GM12875 (cell line): ENCODE data around the gene DENND5A.

Experiments
- H3K4me3 ChIP-seq: one replicate; pipeline ENCODE4 v1.5.1; 2011; ENCODE audit warnings: low read depth, low read length, control low read depth
- CTCF ChIP-seq: IDR thresholded peaks from 2 replicates; pipeline ENCODE4 v1.5.1; 2011; ENCODE audit warnings: low read depth, mild to moderate bottlenecking, control low read depth, inconsistent platforms, low read length, moderate library complexity, borderline replicate concordance; ENCODE audit not compliant: insufficient read depth

Gene DENND5A

GRCh38 chr11:9180784-9181183, 84.4 kb downstream of the DENND5A start:
- TF ChIP-seq CTCF: no peak
- no peak overlapping the region for H3K4me3 ChIP-seq

GRCh38 chr11:9179141-9179540, 86.0 kb downstream of the DENND5A start:
- no peak overlapping the region for H3K4me3 ChIP-seq
- no peak for TF ChIP-seq CTCF

DNA sequence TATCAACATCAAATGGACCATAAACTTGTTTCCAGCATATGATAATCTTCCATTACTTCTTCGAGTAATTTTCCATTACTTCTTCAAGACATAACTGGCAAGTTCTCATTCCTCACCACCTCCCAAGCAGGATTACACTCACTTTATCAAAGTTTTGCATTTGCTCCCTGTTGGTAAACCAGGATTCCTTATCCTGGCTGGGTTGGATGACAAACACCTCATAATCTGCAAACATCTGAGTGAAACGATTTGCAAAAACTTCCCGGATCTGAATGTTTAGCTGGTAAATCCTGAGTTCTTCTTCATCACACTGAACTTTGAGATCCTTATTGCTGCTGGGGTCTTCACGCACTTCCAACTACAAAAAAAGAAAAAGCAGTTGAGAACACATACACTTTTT, 86.4 kb downstream of the DENND5A start:
- no peak overlapping the region for H3K4me3 ChIP-seq
- no peak for TF ChIP-seq CTCF

GRCh38 chr11:9177438-9178091, 87.6 kb downstream of the DENND5A start:
- H3K4me3 ChIP-seq: no peak overlapping the region
- TF ChIP-seq CTCF: no peak

GRCh38 chr11:9176550-9176949, 88.6 kb downstream of the DENND5A start:
- H3K4me3 ChIP-seq: no peak overlapping the region
- no peak for TF ChIP-seq CTCF

- TF ChIP-seq CTCF: no peak
- no peak overlapping the region for H3K4me3 ChIP-seq
These were observed 89.0 kb downstream of the DENND5A start for GRCh38 chr11:9176136-9176535.

GRCh38 chr11:9172389-9172788, 92.8 kb downstream of the DENND5A start:
- no peak for TF ChIP-seq CTCF

More at GRCh38 chr11:9172389-9172788, 92.8 kb downstream of the DENND5A start:
- no peak overlapping the region for H3K4me3 ChIP-seq
